ENCODE data around the gene USP49. TPM values are rescaled to one million over a fixed set of nuclear protein-coding genes. Genes with fewer than 3 reads are reported as not detected.

USP49 gene
- total and polyA plus RNA-seq, 2 of the 13 experiments (the other 11 are each of a cell fraction or from before 2014, with no cell fraction given), result 2.9 to 4.3 TPM

DNA sequence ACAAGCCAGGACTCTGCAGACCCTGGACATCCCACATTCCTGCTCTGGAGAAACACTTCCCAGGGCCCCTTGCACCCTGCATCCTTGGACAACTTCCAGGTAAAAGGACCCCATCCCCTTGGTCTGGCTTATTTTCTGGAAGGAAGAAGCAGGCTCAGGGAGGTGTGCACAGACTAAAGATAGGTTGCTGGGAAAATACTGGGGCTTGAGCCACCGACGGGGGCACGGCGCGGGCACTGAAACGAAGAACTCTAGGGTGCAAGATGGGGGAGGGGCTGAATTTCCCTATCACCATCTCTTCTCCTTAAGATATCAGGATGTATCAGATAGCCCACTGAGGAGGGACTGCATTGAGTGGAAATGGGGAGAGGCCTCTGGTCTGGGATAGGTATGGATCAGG, 116.3 kb downstream of the USP49 start:
- Histone ChIP-seq H3K27ac (ENCODE audit: extremely low read length, insufficient read depth, low read length) (no peak overlapping the region), H2AFZ (ENCODE audit: low read length) (no peak overlapping the region), H3K4me1 (ENCODE audit: insufficient read depth, low read length) (peaks cover 34% of the 10 kb centered on the region), H3K4me2 (ENCODE audit: low read depth, low read length) (peak overlapping the region; percentile 96), H3K4me3 (replicated peaks in 1 of 3; ENCODE audit: insufficient read depth in 1 of 3, low read depth in 2 of 3, low read length in 3 of 3) (peak overlapping the region; percentile 82 to 93 (median 92)), H3K27me3 (ENCODE audit: control insufficient read depth in 1 of 2, insufficient read depth in 2 of 2, low read length in 2 of 2) (no peaks in the 10 kb centered on the region; a peak in 2 of 5 replicates), H3K79me2 (ENCODE audit: insufficient read depth, low read length) (peaks cover 4% of the 10 kb centered on the region), H4K20me1 (ENCODE audit: insufficient read depth, low read length) (no peaks in the 10 kb centered on the region), H3K9ac (ENCODE audit: insufficient read depth, low read depth, low read length) (peak overlapping the region; percentile 73), H3K36me3 (replicated peaks in 1 of 2; ENCODE audit: control insufficient read depth in 1 of 2, insufficient read depth in 2 of 2, low read length in 2 of 2) (peaks cover 9 to 23% of the 10 kb centered on the region in 2 experiments), H3K9me3 (ENCODE audit: low read length) (no peaks in the 10 kb centered on the region)
- BruUV-seq (replicated peaks), result TSS peak; percentile 52
- in situ Hi-C loops (cut with HindIII; ENCODE audit: extremely low pct_ligation_motif_present, low pct_unique_long_range_greater_than_20kb) (loop anchor here (5.0 to 25.0 kb wide), 2 partner anchors 42 to 433 kb away; partner anchors contain the start of genes MRPS10 and TFEB), intact Hi-C loops (cut with micrococcal nuclease; ENCODE audit: unreplicated experiment) (loop anchor here (5.0 kb wide), 1 partner anchor 177 kb away; no protein-coding TSS in a partner anchor)
- 64% methylated on average over 6 of the region's 6 CpGs for WGBS (ENCODE audit: low lambda C conversion rate)
- POLR2A ChIA-PET, result interaction anchor here (1.7 to 1.8 kb wide), 2 partner anchors 11 to 45 kb away, joined by 6 to 8 read pairs; no protein-coding TSS in a partner anchor
- CTCF ChIA-PET (ENCODE audit: low intra/inter-chr PET ratio, low total read pairs), result no interaction called here
- ATAC-seq, result no peak
- no peak for FAIRE-seq
- no peak for DNase-seq (ENCODE audit: low spot score)
- no peak for TF ChIP-seq RBM22 (optimal IDR thresholded peaks at IDR 0.05; ENCODE audit: low read length)
- TF ChIP-seq ZBTB7A (CRISPR knock-in tag; IDR thresholded peaks at IDR 0.05), result no peak
- TF ChIP-seq TEAD3 (CRISPR knock-in tag; optimal IDR thresholded peaks at IDR 0.05; ENCODE audit: borderline replicate concordance), result peak; percentile 4
- 0 out of 2 replicates have a peak, but pooled peaks have one; percentile 39 for TF ChIP-seq ZNF547 (CRISPR knock-in tag; IDR thresholded peaks at IDR 0.05)
- TF ChIP-seq, protein P1, sequence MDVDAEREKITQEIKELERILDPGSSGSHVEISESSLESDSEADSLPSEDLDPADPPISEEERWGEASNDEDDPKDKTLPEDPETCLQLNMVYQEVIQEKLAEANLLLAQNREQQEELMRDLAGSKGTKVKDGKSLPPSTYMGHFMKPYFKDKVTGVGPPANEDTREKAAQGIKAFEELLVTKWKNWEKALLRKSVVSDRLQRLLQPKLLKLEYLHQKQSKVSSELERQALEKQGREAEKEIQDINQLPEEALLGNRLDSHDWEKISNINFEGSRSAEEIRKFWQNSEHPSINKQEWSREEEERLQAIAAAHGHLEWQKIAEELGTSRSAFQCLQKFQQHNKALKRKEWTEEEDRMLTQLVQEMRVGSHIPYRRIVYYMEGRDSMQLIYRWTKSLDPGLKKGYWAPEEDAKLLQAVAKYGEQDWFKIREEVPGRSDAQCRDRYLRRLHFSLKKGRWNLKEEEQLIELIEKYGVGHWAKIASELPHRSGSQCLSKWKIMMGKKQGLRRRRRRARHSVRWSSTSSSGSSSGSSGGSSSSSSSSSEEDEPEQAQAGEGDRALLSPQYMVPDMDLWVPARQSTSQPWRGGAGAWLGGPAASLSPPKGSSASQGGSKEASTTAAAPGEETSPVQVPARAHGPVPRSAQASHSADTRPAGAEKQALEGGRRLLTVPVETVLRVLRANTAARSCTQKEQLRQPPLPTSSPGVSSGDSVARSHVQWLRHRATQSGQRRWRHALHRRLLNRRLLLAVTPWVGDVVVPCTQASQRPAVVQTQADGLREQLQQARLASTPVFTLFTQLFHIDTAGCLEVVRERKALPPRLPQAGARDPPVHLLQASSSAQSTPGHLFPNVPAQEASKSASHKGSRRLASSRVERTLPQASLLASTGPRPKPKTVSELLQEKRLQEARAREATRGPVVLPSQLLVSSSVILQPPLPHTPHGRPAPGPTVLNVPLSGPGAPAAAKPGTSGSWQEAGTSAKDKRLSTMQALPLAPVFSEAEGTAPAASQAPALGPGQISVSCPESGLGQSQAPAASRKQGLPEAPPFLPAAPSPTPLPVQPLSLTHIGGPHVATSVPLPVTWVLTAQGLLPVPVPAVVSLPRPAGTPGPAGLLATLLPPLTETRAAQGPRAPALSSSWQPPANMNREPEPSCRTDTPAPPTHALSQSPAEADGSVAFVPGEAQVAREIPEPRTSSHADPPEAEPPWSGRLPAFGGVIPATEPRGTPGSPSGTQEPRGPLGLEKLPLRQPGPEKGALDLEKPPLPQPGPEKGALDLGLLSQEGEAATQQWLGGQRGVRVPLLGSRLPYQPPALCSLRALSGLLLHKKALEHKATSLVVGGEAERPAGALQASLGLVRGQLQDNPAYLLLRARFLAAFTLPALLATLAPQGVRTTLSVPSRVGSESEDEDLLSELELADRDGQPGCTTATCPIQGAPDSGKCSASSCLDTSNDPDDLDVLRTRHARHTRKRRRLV (CRISPR knock-in tag; IDR thresholded peaks at IDR 0.05), result no peak
- TF ChIP-seq, protein P2, sequence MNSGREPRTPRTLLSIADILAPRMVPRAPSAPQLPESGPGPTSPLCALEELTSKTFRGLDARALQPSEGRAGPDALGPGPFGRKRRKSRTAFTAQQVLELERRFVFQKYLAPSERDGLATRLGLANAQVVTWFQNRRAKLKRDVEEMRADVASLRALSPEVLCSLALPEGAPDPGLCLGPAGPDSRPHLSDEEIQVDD (CRISPR knock-in tag; IDR thresholded peaks at IDR 0.05; ENCODE audit: borderline replicate concordance), result no peak
- no peak for TF ChIP-seq ZNF607 (CRISPR knock-in tag; IDR thresholded peaks at IDR 0.05; ENCODE audit: borderline replicate concordance)
- TF ChIP-seq, protein P3, sequence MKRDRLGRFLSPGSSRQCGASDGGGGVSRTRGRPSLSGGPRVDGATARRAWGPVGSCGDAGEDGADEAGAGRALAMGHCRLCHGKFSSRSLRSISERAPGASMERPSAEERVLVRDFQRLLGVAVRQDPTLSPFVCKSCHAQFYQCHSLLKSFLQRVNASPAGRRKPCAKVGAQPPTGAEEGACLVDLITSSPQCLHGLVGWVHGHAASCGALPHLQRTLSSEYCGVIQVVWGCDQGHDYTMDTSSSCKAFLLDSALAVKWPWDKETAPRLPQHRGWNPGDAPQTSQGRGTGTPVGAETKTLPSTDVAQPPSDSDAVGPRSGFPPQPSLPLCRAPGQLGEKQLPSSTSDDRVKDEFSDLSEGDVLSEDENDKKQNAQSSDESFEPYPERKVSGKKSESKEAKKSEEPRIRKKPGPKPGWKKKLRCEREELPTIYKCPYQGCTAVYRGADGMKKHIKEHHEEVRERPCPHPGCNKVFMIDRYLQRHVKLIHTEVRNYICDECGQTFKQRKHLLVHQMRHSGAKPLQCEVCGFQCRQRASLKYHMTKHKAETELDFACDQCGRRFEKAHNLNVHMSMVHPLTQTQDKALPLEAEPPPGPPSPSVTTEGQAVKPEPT (CRISPR knock-in tag; IDR thresholded peaks at IDR 0.05; ENCODE audit: low read depth), result no peak
- TF ChIP-seq, protein P4, sequence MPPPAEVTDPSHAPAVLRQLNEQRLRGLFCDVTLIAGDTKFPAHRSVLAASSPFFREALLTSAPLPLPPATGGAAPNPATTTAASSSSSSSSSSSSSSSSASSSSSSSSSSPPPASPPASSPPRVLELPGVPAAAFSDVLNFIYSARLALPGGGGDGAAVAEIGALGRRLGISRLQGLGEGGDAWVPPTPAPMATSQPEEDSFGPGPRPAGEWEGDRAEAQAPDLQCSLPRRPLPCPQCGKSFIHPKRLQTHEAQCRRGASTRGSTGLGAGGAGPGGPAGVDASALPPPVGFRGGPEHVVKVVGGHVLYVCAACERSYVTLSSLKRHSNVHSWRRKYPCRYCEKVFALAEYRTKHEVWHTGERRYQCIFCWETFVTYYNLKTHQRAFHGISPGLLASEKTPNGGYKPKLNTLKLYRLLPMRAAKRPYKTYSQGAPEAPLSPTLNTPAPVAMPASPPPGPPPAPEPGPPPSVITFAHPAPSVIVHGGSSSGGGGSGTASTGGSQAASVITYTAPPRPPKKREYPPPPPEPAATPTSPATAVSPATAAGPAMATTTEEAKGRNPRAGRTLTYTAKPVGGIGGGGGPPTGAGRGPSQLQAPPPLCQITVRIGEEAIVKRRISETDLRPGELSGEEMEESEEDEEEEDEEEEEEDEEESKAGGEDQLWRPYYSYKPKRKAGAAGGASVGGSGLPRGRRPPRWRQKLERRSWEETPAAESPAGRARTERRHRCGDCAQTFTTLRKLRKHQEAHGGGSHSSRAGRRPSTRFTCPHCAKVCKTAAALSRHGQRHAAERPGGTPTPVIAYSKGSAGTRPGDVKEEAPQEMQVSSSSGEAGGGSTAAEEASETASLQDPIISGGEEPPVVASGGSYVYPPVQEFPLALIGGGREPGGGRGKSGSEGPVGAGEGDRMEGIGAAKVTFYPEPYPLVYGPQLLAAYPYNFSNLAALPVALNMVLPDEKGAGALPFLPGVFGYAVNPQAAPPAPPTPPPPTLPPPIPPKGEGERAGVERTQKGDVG (CRISPR knock-in tag; IDR thresholded peaks at IDR 0.05; ENCODE audit: borderline replicate concordance), result 0 out of 2 replicates have a peak, but pooled peaks have one; percentile 42
- TF ChIP-seq TMF1 (CRISPR knock-in tag; IDR thresholded peaks at IDR 0.05; ENCODE audit: low read depth), result no peak
- no peak for TF ChIP-seq ZFP36 (IDR thresholded peaks at IDR 0.05; ENCODE audit: borderline replicate concordance, low read depth, low read length, partially characterized antibody)
